ENCODE data around the gene EPHA4.

Gene EPHA4

DNA sequence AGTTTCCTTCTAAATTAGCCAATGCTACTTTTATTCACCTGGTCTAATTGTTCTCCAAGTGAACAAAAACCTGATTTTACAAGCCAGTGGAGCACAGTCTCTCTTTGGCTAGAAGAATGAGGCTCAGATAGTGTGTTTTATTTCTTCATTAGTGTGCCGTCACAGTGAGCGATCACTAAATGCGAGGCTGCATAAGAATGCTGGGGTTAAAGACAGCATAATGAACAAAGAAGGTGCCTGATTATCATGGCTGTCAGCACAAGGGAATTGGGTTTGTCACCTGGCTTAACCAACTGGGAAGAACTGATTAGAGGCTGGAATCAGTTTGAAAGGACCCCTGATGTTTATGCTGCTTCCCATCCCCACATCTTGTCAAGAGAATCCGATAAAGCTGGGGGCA is 76.4 kb downstream of the EPHA4 start:
- Histone ChIP-seq H3K36me3 (ENCODE audit: insufficient read depth) (no peaks in the 10 kb centered on the region), H3K79me2 (ENCODE audit: insufficient read depth, low read depth) (no peaks in the 10 kb centered on the region), H3K27me3 (ENCODE audit: insufficient read depth, low read depth) (no peaks in the 10 kb centered on the region), H3K4me3 (IDR thresholded peaks at IDR 0.05; ENCODE audit: insufficient read depth, low read depth, low read length) (no peak overlapping the region), H3K9ac (no peak overlapping the region), H3K27ac (no peak overlapping the region), H3K4me2 (no peak overlapping the region), H3K4me1 (ENCODE audit: low read depth, poor library complexity, severe bottlenecking) (no peaks in the 10 kb centered on the region), H2AFZ (ENCODE audit: low read depth) (no peak overlapping the region), H4K20me1 (ENCODE audit: insufficient read depth) (no peaks in the 10 kb centered on the region)
- TF ChIP-seq, protein P1, sequence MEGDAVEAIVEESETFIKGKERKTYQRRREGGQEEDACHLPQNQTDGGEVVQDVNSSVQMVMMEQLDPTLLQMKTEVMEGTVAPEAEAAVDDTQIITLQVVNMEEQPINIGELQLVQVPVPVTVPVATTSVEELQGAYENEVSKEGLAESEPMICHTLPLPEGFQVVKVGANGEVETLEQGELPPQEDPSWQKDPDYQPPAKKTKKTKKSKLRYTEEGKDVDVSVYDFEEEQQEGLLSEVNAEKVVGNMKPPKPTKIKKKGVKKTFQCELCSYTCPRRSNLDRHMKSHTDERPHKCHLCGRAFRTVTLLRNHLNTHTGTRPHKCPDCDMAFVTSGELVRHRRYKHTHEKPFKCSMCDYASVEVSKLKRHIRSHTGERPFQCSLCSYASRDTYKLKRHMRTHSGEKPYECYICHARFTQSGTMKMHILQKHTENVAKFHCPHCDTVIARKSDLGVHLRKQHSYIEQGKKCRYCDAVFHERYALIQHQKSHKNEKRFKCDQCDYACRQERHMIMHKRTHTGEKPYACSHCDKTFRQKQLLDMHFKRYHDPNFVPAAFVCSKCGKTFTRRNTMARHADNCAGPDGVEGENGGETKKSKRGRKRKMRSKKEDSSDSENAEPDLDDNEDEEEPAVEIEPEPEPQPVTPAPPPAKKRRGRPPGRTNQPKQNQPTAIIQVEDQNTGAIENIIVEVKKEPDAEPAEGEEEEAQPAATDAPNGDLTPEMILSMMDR (conservative IDR thresholded peaks at IDR 0.05; ENCODE audit: low read depth, low read length), result no peak

DNA sequence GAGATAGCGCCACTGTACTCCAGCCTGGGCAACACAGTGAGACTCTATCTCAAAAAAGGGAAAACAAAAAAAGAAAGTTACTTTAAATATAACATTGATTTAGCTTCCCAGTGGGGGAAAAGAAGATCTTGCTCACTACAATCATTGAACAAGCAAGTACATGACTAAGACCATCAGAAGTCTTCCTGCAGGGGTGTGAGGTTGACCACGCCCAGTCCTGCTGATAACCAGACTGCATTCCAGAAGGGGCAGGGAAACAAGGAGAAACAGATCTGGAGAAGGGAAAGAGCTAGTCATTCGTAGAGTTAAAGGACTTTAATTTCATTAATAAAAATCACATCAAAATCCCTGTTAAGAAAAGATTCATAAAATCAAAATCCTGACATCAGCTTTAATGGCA is 77.5 kb downstream of the EPHA4 start:
- H3K27ac ChIP-seq, result no peak overlapping the region
- H3K27me3 ChIP-seq (ENCODE audit: insufficient read depth, low read depth), result no peaks in the 10 kb centered on the region
- H3K4me3 ChIP-seq (IDR thresholded peaks at IDR 0.05; ENCODE audit: insufficient read depth, low read depth, low read length), result no peak overlapping the region
- no peak overlapping the region for H3K4me2 ChIP-seq
- TF ChIP-seq, protein P1 (conservative IDR thresholded peaks at IDR 0.05; ENCODE audit: low read depth, low read length), result no peak
- H2AFZ ChIP-seq (ENCODE audit: low read depth), result no peak overlapping the region
- H4K20me1 ChIP-seq (ENCODE audit: insufficient read depth), result no peaks in the 10 kb centered on the region
- H3K9ac ChIP-seq, result no peak overlapping the region
- no peaks in the 10 kb centered on the region for H3K36me3 ChIP-seq (ENCODE audit: insufficient read depth)
- H3K4me1 ChIP-seq (ENCODE audit: low read depth, poor library complexity, severe bottlenecking), result no peaks in the 10 kb centered on the region
- no peaks in the 10 kb centered on the region for H3K79me2 ChIP-seq (ENCODE audit: insufficient read depth, low read depth)

DNA sequence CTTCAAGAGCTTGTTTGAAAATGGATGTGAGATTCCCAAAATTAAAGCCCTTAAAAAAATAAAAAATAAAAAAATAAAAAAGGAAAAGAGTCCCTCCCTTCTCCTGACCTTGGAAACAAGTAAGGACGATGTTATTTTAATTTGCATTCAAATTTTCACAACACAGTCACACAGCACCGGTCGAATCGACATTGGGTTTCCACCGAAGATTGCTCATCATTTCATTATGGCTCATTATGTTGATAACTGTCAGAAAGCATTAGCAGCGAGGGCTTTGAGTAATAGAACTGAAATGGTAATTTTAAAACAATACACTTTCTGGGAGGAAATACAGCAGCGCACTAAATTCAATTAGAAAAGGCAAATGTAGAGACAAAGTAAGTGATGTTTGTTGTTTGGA is 78.7 kb downstream of the EPHA4 start:
- no peak overlapping the region for H3K9ac ChIP-seq
- H3K79me2 ChIP-seq (ENCODE audit: insufficient read depth, low read depth), result no peaks in the 10 kb centered on the region
- H3K4me3 ChIP-seq (IDR thresholded peaks at IDR 0.05; ENCODE audit: insufficient read depth, low read depth, low read length), result no peak overlapping the region
- H3K36me3 ChIP-seq (ENCODE audit: insufficient read depth), result no peaks in the 10 kb centered on the region
- TF ChIP-seq, protein P1 (conservative IDR thresholded peaks at IDR 0.05; ENCODE audit: low read depth, low read length), result no peak
- no peak overlapping the region for H2AFZ ChIP-seq (ENCODE audit: low read depth)
- no peaks in the 10 kb centered on the region for H3K27me3 ChIP-seq (ENCODE audit: insufficient read depth, low read depth)
- no peaks in the 10 kb centered on the region for H3K4me1 ChIP-seq (ENCODE audit: low read depth, poor library complexity, severe bottlenecking)
- H3K27ac ChIP-seq, result no peak overlapping the region
- H4K20me1 ChIP-seq (ENCODE audit: insufficient read depth), result no peaks in the 10 kb centered on the region
- no peak overlapping the region for H3K4me2 ChIP-seq

DNA sequence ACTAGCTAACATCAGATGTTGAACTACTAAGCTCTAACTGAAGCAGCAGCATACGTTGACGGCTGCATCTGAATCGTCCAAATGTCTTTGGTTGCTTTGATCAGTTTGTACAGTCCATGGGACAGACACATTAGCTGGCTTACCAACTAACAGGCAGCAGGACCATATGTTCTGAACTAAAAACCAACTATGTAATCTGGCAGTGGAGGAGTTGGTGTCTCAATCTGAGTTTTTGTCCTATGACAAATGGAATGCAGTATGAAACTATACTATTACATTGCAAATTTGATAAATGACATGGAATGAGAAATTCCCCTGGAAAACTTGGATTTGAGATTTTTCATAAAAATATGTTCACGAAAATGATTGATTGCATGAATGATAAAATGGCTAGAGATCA is 79.5 kb downstream of the EPHA4 start:
- Histone ChIP-seq H2AFZ (ENCODE audit: low read depth) (no peak overlapping the region), H3K27me3 (ENCODE audit: insufficient read depth, low read depth) (no peaks in the 10 kb centered on the region), H3K27ac (no peak overlapping the region), H3K4me2 (no peak overlapping the region), H3K9ac (no peak overlapping the region), H3K4me3 (IDR thresholded peaks at IDR 0.05; ENCODE audit: insufficient read depth, low read depth, low read length) (no peak overlapping the region), H3K36me3 (ENCODE audit: insufficient read depth) (no peaks in the 10 kb centered on the region), H3K79me2 (ENCODE audit: insufficient read depth, low read depth) (no peaks in the 10 kb centered on the region), H3K4me1 (ENCODE audit: low read depth, poor library complexity, severe bottlenecking) (no peaks in the 10 kb centered on the region), H4K20me1 (ENCODE audit: insufficient read depth) (no peaks in the 10 kb centered on the region)
- TF ChIP-seq, protein P1 (conservative IDR thresholded peaks at IDR 0.05; ENCODE audit: low read depth, low read length), result no peak

All from KMS-11 (cell line).